CD14-positive monocyte (primary cell): ENCODE measurements around the gene SQSTM1. TPM values are rescaled to one million over a fixed set of nuclear protein-coding genes. Genes with fewer than 3 reads are reported as not detected.
"Not testable (repeated sequence)": the region's sequence is repeated elsewhere in the genome, so short reads cannot be mapped to it uniquely, and the experiment has no call there.

Source experiments
- DNase-seq, 3 donors: peaks; one replicate each; pipeline ENCODE4 v3.0.0-alpha.2; 2011 to 2022
- H2AFZ ChIP-seq: 2 replicates; pipeline ENCODE4 v1.6.0; 2012; ENCODE audit warnings: mild to moderate bottlenecking, low read depth, low read length, inconsistent platforms; ENCODE audit not compliant: insufficient read depth, poor library complexity, severe bottlenecking
- H3K27ac ChIP-seq, 2 donors: 1 replicate in 1 of 2; 2 replicates in 1 of 2; pipeline ENCODE4 v1.5.1; 2012 to 2013; ENCODE audit warnings: low read length in 2 of 2, control low read depth in 1 of 2, inconsistent platforms in 1 of 2, low read depth in 1 of 2, mild to moderate bottlenecking in 1 of 2
- H3K27me3 ChIP-seq, 2 donors: one replicate each; pipeline versions ENCODE4 v1.6.0 to v1.6.1; 2011 to 2013; ENCODE audit warnings: low read length in 2 of 2; ENCODE audit not compliant: control insufficient read depth in 2 of 2, insufficient read depth in 2 of 2
- H3K36me3 ChIP-seq, 2 donors: replicated peaks in 1 of 2; 1 replicate in 1 of 2; 2 replicates in 1 of 2; pipeline versions ENCODE4 v1.5.1 to v1.6.1; 2012 to 2013; ENCODE audit warnings: low read length in 2 of 2, control low read depth in 1 of 2, inconsistent platforms in 1 of 2, mild to moderate bottlenecking in 1 of 2; ENCODE audit not compliant: insufficient read depth in 2 of 2, control insufficient read depth in 1 of 2
- H3K4me1 ChIP-seq, 2 donors: 1 replicate in 1 of 2; 2 replicates in 1 of 2; pipeline versions ENCODE4 v1.5.1 to v1.6.1; 2012 to 2013; ENCODE audit warnings: low read length in 2 of 2, control low read depth in 1 of 2, inconsistent platforms in 1 of 2, mild to moderate bottlenecking in 1 of 2, moderate library complexity in 1 of 2; ENCODE audit not compliant: insufficient read depth in 2 of 2, control insufficient read depth in 1 of 2
- H3K4me2 ChIP-seq: replicated peaks from 2 replicates; pipeline ENCODE3; 2012; ENCODE audit warnings: low read length, moderate library complexity, mild to moderate bottlenecking; ENCODE audit not compliant: poor library complexity, severe bottlenecking; ENCODE audit errors: extremely low read depth
- H3K4me3 ChIP-seq, 3 experiments: fragments of 200-600 bp in 1 of 3; sonication (generic) in 1 of 3; replicated peaks in 1 of 3; 1 replicate in 2 of 3; 2 replicates in 1 of 3; pipeline ENCODE4 v1.5.1; 2011 to 2013; ENCODE audit warnings: low read length in 3 of 3, mild to moderate bottlenecking in 3 of 3, control low read depth in 2 of 3, low read depth in 2 of 3, inconsistent platforms in 1 of 3, moderate library complexity in 1 of 3
- H3K79me2 ChIP-seq: 2 replicates; pipeline ENCODE4 v1.6.0; 2012; ENCODE audit warnings: mild to moderate bottlenecking, control low read depth, inconsistent platforms, low read length, moderate library complexity; ENCODE audit not compliant: insufficient read depth
- H3K9ac ChIP-seq: 2 replicates; pipeline ENCODE4 v1.6.0; 2017; ENCODE audit warnings: low read length, mild to moderate bottlenecking; ENCODE audit not compliant: insufficient read depth, poor library complexity, severe bottlenecking
- H3K9me3 ChIP-seq, 2 donors: replicated peaks in 1 of 2; 1 replicate in 1 of 2; 2 replicates in 1 of 2; pipeline versions ENCODE4 v1.5.1 to v1.6.1; 2012 to 2013; ENCODE audit warnings: low read length in 2 of 2, control low read depth in 1 of 2; ENCODE audit not compliant: control insufficient read depth in 1 of 2, insufficient read depth in 1 of 2
- H4K20me1 ChIP-seq: 2 replicates; pipeline ENCODE4 v1.6.0; 2012; ENCODE audit warnings: mild to moderate bottlenecking, low read length, control low read depth, moderate library complexity; ENCODE audit not compliant: insufficient read depth
- H3K27ac Mint-ChIP-seq, 7 donors: one replicate each; pipeline ENCODE4 v1.8.0; 2020; ENCODE audit warnings: mild to moderate bottlenecking in 7 of 7, mixed read lengths in 7 of 7, moderate library complexity in 6 of 7, inconsistent platforms in 2 of 7
- H3K27me3 Mint-ChIP-seq, 3 donors: one replicate each; pipeline ENCODE4 v1.8.0; 2021 to 2022; ENCODE audit warnings: low read depth in 3 of 3, mild to moderate bottlenecking in 3 of 3, mixed read lengths in 3 of 3, moderate library complexity in 3 of 3, inconsistent platforms in 1 of 3
- H3K36me3 Mint-ChIP-seq, 2 donors: one replicate each; pipeline ENCODE4 v1.8.0; 2020; ENCODE audit warnings: mixed read lengths in 2 of 2, inconsistent platforms in 1 of 2, mild to moderate bottlenecking in 1 of 2
- H3K4me1 Mint-ChIP-seq: one replicate; pipeline ENCODE4 v1.8.0; 2020; ENCODE audit warnings: mild to moderate bottlenecking, mixed read lengths
- H3K4me3 Mint-ChIP-seq, 2 donors: one replicate each; pipeline ENCODE4 v1.8.0; 2020; ENCODE audit warnings: mild to moderate bottlenecking in 2 of 2, mixed read lengths in 2 of 2, moderate library complexity in 1 of 2
- H3K9me3 Mint-ChIP-seq, 7 donors: one replicate each; pipeline ENCODE4 v1.8.0; 2020 to 2022; ENCODE audit warnings: mixed read lengths in 7 of 7, mild to moderate bottlenecking in 6 of 7, moderate library complexity in 6 of 7, inconsistent platforms in 2 of 7
- CTCF ChIP-seq: fragments of 200-600 bp; IDR thresholded peaks from one replicate; pipeline ENCODE4 v1.8.0; 2022; ENCODE audit warnings: antibody characterized with exemption, mild to moderate bottlenecking
- WGBS: methylation state at CpG from one replicate; pipeline ENCODE4 v1.1.5; 2013; ENCODE audit warnings: missing lambda C conversion rate; ENCODE audit not compliant: insufficient coverage; 5-methylcytosine and 5-hydroxymethylcytosine counted together
- intact Hi-C, 2 donors: fragments of 100-400 bp; cut with micrococcal nuclease; formaldehyde crosslinking; loops; one replicate each; pipeline versions ENCODE4 v1.15.0 to v1.15.1; 2023
- polyA plus RNA-seq, 3 donors: library from polyadenylated mRNA; depleted of rRNA in 1 of 3; unstranded in 2 of 3; stranded (reverse) in 1 of 3; fragments of 300-500 nt in 2 of 3; fragments of >200 nt in 1 of 3; fragmentation: Illumina TruSeq in 2 of 3; gene quantifications; 1 replicate in 2 of 3; 2 replicates in 1 of 3; pipeline ENCODE4 v1.2.3, GENCODE V29; 2012 to 2021

Gene SQSTM1
- polyA plus RNA-seq, 3 donors, result 182 to 312 (median 275) TPM

DNA sequence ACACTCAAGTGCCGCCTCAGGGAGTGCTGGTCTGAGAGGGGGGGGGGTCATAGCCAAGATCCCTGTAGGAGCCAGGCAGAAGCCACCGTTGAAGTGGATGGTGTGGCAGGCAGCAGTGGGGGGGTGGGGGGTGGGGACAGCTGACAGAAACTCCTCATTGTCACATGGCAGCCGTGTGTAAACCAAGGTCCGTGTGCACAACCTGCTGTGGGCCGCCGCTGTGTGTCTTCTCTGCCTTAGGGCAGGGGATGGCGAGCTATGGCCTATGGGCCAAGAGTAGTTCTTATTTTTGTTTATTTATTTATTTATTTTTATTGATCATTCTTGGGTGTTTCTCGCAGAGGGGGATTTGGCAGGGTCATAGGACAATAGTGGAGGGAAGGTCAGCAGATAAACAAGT lies 13.4 kb downstream of the SQSTM1 start:
- peaks cover 19% of the 10 kb centered on the region for H3K79me2 ChIP-seq
- peaks cover 84% of the 10 kb centered on the region for H4K20me1 ChIP-seq
- H3K9me3 ChIP-seq, result no peaks in the 10 kb centered on the region
- no peak for DNase-seq
- Mint-ChIP-seq H3K4me1 (peaks cover 11% of the 10 kb centered on the region), H3K27ac (no peak overlapping the region), H3K36me3 (peaks cover 78 to 92% of the 10 kb centered on the region in 2 donors), H3K27me3 (peaks cover 0 to 2% (median 0%) of the 10 kb centered on the region in 3 donors), H3K9me3 (no peaks in the 10 kb centered on the region), H3K4me3 (no peak overlapping the region)
- no peak overlapping the region for H3K4me3 ChIP-seq
- peaks cover 0 to 9% of the 10 kb centered on the region in 2 donors for H3K4me1 ChIP-seq
- TF ChIP-seq CTCF, result no peak
- no peaks in the 10 kb centered on the region for H3K27me3 ChIP-seq
- no peak overlapping the region for H2AFZ ChIP-seq
- no peak overlapping the region for H3K27ac ChIP-seq
- no peak overlapping the region for H3K9ac ChIP-seq
- H3K36me3 ChIP-seq, result peaks cover 86% of the 10 kb centered on the region in 2 donors
- intact Hi-C loops, result no loop called here
- WGBS, result no CpG with 5 or more reads among the region's 8 CpGs
- H3K4me2 ChIP-seq, result no peak overlapping the region

- not testable (repeated sequence) for H3K9me3 Mint-ChIP-seq, H3K4me1 ChIP-seq, H2AFZ ChIP-seq, H3K27me3 ChIP-seq, H3K4me3 Mint-ChIP-seq, H3K9me3 ChIP-seq, H3K4me3 ChIP-seq, H3K27ac ChIP-seq, DNase-seq, H3K27me3 Mint-ChIP-seq, H3K9ac ChIP-seq, H3K4me2 ChIP-seq
- Mint-ChIP-seq H3K36me3 (peaks cover 70 to 84% of the 10 kb centered on the region in 2 donors), H3K4me1 (peaks cover 13% of the 10 kb centered on the region), H3K27ac (peak overlapping the region in 1 of 7 donors; percentile 10)
- intact Hi-C loops, result loop anchor here (5.0 kb wide), 1 partner anchor 33 kb away; no protein-coding TSS in a partner anchor
- WGBS, result 70% methylated on average over 2 of the region's 28 CpGs
- Histone ChIP-seq H3K79me2 (peaks cover 16% of the 10 kb centered on the region), H3K36me3 (peaks cover 78 to 79% of the 10 kb centered on the region in 2 donors), H4K20me1 (peaks cover 82% of the 10 kb centered on the region)
Measured at GRCh38 chr5:179834871-179835270, 14.2 kb downstream of the SQSTM1 start.
